Hematopoietic multipotent progenitor cell treated with erythropoietin and hydrocortisone succinate and interleukin-3 and kit ligand, for 6 days (in vitro differentiated cells): ENCODE measurements around the gene RETREG1.
"Not testable (repeated sequence)": the region's sequence is repeated elsewhere in the genome, so short reads cannot be mapped to it uniquely, and the experiment has no call there.

Source experiments
- DNase-seq: peaks from one replicate; pipeline ENCODE4 v3.0.0-alpha.2; 2015

Gene RETREG1

GRCh38 chr5:16615741-16616535, 859 bp downstream of the RETREG1 start:
- no peak for DNase-seq

GRCh38 chr5:16612007-16612406, 4.8 kb downstream of the RETREG1 start:
- no peak for DNase-seq

GRCh38 chr5:16610896-16611295, 5.9 kb downstream of the RETREG1 start:
- DNase-seq: not testable (repeated sequence)

GRCh38 chr5:16609412-16609811, 7.4 kb downstream of the RETREG1 start:
- DNase-seq: no peak

- no peak for DNase-seq
Measured at GRCh38 chr5:16606628-16607027, 10.2 kb downstream of the RETREG1 start.

GRCh38 chr5:16603701-16604100, 13.1 kb downstream of the RETREG1 start:
- DNase-seq: no peak

GRCh38 chr5:16603295-16603694, 13.5 kb downstream of the RETREG1 start:
- no peak for DNase-seq

GRCh38 chr5:16602182-16602581, 14.6 kb downstream of the RETREG1 start:
- DNase-seq: no peak

- DNase-seq: no peak
Measured at GRCh38 chr5:16600946-16601345, 15.9 kb downstream of the RETREG1 start.

GRCh38 chr5:16600397-16600796, 16.4 kb downstream of the RETREG1 start:
- no peak for DNase-seq

GRCh38 chr5:16597946-16598694, 18.7 kb downstream of the RETREG1 start:
- DNase-seq: no peak

- DNase-seq: no peak
Measured at GRCh38 chr5:16596581-16596940, 20.2 kb downstream of the RETREG1 start.

- DNase-seq: no peak
Measured at GRCh38 chr5:16595881-16596580, 20.8 kb downstream of the RETREG1 start.

- no peak for DNase-seq
Measured at GRCh38 chr5:16593628-16594027, 23.2 kb downstream of the RETREG1 start.

- DNase-seq: no peak
Measured at GRCh38 chr5:16593013-16593412, 23.8 kb downstream of the RETREG1 start.

GRCh38 chr5:16592255-16592654, 24.5 kb downstream of the RETREG1 start:
- no peak for DNase-seq

GRCh38 chr5:16590685-16591084, 26.1 kb downstream of the RETREG1 start:
- no peak for DNase-seq

GRCh38 chr5:16589658-16590057, 27.1 kb downstream of the RETREG1 start:
- DNase-seq: no peak

GRCh38 chr5:16588434-16589214, 28.2 kb downstream of the RETREG1 start:
- no peak for DNase-seq

- no peak for DNase-seq
Measured at GRCh38 chr5:16586556-16586955, 30.2 kb downstream of the RETREG1 start.

GRCh38 chr5:16585041-16585667, 31.6 kb downstream of the RETREG1 start:
- DNase-seq: peak; percentile 15

- no peak for DNase-seq
Measured at GRCh38 chr5:16582081-16582480, 34.7 kb downstream of the RETREG1 start.
